KOPT-K1 (cell line): Measurements from ENCODE around the gene SYNDIG1.

ENCODE experiments used
- H3K27ac ChIP-seq: fragments of 200-600 bp; sonication (generic); 2 replicates; pipeline ENCODE4 v1.5.1; 2016; ENCODE audit warnings: antibody characterized with exemption, mild to moderate bottlenecking, low read depth, low read length; ENCODE audit not compliant: poor library complexity, severe bottlenecking
- H3K36me3 ChIP-seq: fragments of 200-600 bp; sonication (generic); 2 replicates; pipeline ENCODE4 v1.5.1; 2017; ENCODE audit warnings: antibody characterized with exemption, mild to moderate bottlenecking, low read length, moderate library complexity; ENCODE audit not compliant: insufficient read depth
- H3K9me3 ChIP-seq: fragments of 200-600 bp; sonication (generic); 2 replicates; pipeline ENCODE4 v1.5.1; 2017; ENCODE audit warnings: antibody characterized with exemption, low read length, mild to moderate bottlenecking; ENCODE audit not compliant: insufficient read depth, poor library complexity, severe bottlenecking

SYNDIG1 gene

DNA sequence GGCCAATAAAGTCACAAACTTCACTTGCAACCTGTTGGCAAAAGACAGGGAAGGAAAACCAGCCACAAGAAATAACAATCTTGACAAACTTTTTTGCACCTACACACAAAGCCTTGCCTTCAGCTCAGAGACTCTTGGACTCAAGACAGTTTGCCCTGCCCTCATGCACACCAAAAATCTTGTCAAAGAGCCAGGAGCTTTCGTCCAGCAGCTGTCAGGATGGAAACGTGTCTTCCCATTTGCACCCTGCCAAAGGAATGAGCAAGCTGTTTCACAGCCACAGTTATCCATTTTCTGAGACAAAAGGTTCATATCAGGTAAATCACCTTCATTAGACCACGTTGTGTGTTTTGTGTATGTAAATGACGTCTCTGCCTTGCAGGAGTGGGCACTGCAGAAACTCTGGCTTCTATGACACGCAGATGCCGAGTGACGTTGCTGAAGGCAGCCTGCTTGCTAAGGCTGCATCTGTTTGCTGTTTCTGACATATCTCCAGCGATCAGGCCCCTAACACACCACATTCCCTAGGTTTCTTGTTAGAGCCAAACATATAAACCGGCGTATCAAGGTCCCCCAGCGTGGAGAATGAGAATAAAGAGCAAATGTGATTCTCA is 193.4 kb downstream of the SYNDIG1 start:
- H3K27ac ChIP-seq: no peak overlapping the region
- no peaks in the 10 kb centered on the region for H3K9me3 ChIP-seq
- no peaks in the 10 kb centered on the region for H3K36me3 ChIP-seq

DNA sequence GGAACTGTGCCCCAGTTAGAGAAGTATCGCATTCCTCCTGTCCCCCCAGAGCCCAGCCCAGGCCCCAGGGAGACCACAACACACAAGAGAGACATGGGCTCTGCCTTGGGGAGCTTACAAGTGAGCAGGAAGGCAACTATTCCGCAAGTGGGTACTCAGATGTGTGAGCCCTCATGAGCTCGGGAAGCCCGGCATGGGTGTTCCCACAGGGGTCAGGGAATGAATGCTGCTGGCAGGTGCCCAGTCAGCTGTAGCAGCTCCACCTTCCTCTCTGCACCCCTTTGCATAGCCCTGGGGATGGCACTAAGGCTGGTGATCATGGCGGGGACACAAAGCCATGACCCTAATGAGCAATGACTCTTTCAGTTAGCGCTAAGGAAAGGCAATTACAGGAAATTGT is 194.1 kb downstream of the SYNDIG1 start:
- no peak overlapping the region for H3K27ac ChIP-seq
- H3K36me3 ChIP-seq: no peaks in the 10 kb centered on the region
- H3K9me3 ChIP-seq: no peaks in the 10 kb centered on the region

DNA sequence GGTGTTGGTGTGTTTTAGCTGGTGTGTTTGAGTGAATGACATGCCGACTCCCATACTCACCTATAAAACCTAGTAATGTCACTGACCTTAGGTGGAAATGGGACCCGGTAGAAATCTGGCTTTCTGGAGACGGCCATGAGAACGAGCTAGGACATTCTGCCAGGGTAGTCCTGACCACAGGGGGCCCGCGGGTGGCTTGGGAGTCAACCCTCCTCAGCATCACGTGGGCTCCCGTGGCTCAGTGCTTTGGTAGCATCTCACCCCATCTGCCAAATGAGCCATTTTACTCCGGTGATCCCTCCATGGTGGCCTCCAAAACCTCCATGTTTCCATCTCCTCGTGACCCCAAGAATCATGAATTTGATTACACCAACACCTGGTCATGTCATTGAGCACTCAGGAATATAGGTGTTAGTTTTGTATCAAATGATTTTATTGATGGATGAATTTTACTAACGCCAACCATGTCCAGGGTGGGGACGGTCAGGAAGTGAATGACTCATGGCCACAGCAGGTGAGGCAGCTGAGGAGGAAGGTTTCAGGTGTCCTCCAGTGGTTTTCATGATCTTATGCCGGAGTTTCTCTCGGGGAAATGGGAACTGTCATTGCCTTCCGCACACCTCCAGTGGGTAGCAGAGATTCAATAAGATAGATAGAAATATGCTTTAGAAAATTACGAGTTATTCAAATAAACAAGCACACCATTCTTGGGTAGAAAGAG is 195.0 kb downstream of the SYNDIG1 start:
- Histone ChIP-seq H3K9me3 (no peaks in the 10 kb centered on the region), H3K36me3 (no peaks in the 10 kb centered on the region), H3K27ac (no peak overlapping the region)

DNA sequence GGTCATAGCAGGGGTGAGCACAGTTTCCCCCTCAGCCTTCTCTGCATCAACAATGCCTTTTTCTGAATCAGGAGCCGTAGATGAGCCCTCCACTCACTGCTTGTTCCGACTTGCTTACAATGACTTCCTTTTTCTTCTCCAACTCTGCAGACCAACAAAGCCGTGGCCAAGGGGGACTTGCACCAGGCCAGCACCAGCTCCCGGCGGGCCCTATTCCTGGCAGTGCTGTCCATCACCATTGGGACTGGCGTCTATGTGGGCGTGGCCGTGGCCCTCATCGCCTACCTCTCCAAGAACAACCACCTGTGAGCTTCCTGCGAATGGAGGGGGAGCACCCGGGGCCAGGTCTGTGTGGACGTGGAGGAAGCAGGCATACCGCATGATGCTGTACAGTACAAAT is 195.8 kb downstream of the SYNDIG1 start:
- H3K36me3 ChIP-seq: no peaks in the 10 kb centered on the region
- no peak overlapping the region for H3K27ac ChIP-seq
- no peaks in the 10 kb centered on the region for H3K9me3 ChIP-seq

DNA sequence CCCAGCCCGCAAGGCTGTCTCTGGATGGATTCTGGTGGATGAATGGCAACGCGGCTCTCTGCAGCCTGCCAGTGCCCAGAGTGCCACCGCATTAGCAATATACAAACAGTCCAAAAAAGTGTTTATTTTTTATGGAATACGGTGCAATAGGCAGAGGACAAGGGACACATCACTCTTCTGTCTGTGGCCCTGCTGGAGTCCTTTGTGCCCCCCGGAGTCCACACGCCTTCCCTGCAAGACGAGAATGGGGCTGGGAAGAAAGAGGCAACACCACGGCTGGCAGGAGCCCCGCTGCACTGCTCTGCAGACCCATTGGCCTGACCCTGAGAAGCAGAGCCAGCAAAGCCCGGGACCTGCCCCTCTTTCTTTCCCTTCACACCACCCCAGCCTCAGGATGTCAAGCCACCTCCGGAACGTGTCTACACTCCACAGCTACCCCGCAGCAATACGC is 196.3 kb downstream of the SYNDIG1 start:
- H3K9me3 ChIP-seq: no peaks in the 10 kb centered on the region
- no peaks in the 10 kb centered on the region for H3K36me3 ChIP-seq

DNA sequence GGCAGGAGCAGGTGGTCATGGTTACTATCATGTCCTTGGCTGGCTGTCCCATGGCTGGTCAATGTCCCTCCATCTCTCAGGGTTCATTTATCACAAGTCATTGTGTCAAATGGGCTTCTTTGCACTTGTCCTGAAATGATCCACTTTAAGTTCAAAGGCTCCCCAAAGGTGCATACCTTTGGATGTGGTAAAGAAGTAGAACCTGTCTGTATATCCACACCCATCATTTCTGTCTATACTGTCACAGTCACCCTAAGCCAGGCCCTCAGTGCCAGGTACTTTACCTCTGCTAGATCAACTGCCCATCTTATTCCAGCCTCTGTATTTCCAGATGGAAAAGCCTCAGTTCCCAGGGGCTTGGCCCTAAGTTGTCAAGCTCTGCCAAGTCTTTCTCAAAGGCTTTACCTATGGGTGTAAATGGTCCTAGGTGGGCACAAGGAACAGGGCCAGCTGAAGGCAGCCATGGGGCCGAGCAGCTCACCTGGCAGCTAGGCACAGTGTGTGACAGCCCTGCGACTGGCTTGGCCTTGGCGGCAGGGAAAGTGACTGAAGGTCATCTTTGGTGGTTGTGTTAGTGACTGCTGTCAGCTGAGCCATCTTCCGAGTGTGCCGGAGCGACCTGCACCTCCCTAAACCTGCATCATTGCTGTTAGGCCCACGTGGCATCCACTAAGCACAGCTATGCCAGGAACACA is 198.4 kb downstream of the SYNDIG1 start:
- Histone ChIP-seq H3K9me3 (no peaks in the 10 kb centered on the region), H3K36me3 (no peaks in the 10 kb centered on the region), H3K27ac (no peak overlapping the region)

More for the DNA sequence above, 196.3 kb downstream of the SYNDIG1 start:
- no peak overlapping the region for H3K27ac ChIP-seq

DNA sequence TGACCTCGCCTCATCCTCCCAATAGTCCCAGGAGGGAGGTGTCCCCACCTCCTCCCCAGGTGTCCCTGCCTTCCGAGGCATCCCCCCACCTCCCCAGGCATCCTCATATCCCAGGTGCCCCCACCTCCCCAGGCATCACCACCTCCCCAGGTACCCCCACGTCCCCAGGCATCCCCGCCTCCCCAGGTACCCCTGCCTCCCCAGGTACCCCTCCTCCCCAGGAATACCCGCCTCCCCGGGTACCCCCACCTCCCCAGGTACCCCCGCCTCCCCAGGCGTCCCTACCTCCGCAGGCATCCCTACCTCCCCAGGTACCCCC is 198.9 kb downstream of the SYNDIG1 start:
- no peak overlapping the region for H3K27ac ChIP-seq
- H3K36me3 ChIP-seq: no peaks in the 10 kb centered on the region
- H3K9me3 ChIP-seq: no peaks in the 10 kb centered on the region

DNA sequence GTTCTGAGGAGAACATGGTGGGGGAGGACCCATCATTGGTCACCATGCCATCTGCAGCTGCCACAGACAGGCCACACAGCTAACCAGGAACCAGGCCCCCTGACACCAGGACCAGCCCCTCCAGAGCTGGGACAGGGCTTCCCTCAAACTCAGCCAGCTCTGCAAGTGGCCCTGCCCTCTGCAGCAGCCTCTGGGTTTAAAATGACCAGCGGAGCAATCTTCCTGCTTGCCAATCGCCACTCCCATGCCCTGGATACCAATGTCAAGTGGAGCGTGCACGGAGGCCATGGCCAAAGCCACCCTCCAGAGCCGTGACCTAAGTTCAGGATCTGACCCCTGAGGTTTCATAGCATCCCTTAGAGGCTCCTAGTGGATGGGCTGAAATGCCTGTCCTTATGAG is 199.4 kb downstream of the SYNDIG1 start:
- Histone ChIP-seq H3K9me3 (no peaks in the 10 kb centered on the region), H3K27ac (no peak overlapping the region), H3K36me3 (no peaks in the 10 kb centered on the region)

DNA sequence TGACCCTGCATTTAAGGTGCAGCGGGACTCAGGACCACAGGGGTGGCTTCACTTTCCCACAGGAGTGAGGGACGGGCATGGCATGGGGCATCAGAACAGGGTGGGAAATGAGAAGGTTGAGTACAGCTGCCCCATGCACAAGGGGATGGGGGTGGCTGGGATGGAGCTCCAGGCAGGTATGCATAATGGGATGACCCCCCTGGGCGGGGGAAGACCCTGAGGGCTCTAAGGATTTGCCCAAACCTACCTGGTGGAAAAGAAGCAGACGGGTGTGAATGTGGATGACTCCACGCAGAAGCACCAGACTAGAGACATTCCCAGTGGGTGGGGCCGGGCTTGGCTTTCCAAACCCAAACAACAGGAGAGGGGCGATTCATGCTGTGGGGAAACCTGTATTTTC is 200.3 kb downstream of the SYNDIG1 start:
- no peak overlapping the region for H3K27ac ChIP-seq
- H3K36me3 ChIP-seq: no peaks in the 10 kb centered on the region
- H3K9me3 ChIP-seq: no peaks in the 10 kb centered on the region

DNA sequence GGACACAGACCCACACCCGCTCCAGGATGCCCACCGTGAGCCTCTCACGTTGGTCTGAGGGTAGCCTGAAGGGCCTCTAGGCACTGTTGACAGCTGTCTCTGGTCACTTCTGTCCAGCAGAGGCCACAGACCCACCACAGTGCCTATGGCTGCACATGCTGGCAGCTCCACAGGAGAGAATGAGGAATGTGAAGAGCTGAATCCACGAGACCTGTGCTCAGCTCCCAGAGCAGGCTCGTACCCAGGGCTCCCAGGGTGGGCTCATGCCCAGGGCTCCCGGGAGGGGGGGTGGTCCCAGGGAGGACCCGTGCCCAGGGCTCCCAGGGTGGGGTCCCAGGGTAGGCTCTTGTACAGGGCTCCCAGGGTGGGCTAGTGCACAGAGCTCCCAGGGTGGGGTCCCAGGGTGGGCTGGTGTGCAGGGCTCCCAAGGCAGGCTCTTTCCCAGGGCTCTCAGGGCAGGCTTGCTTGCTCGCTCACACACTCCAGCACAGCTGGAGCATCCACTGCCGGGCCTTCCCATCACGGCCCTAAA is 201.0 kb downstream of the SYNDIG1 start:
- H3K36me3 ChIP-seq: no peaks in the 10 kb centered on the region
- no peaks in the 10 kb centered on the region for H3K9me3 ChIP-seq
- H3K27ac ChIP-seq: no peak overlapping the region

DNA sequence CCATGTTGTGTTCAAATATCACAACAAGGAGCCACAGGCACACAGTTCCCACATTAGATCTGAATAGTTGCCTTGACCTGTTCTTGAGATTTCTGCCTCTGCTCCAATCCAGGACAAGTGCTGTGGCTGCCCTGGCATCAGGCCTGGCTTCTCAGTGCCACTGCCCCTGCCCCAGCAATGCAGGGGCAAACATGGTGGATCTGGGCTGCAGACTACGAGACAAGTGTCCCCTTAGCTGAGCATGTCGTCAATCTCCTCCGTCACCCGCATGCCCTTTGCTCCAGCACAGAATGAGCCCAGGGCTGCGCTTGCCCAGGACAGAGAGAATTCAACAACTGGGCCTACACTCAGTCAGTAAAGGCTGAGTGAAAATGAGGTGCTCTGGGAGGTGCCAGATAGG is 201.6 kb downstream of the SYNDIG1 start:
- H3K9me3 ChIP-seq: no peaks in the 10 kb centered on the region
- H3K36me3 ChIP-seq: no peaks in the 10 kb centered on the region
- no peak overlapping the region for H3K27ac ChIP-seq

DNA sequence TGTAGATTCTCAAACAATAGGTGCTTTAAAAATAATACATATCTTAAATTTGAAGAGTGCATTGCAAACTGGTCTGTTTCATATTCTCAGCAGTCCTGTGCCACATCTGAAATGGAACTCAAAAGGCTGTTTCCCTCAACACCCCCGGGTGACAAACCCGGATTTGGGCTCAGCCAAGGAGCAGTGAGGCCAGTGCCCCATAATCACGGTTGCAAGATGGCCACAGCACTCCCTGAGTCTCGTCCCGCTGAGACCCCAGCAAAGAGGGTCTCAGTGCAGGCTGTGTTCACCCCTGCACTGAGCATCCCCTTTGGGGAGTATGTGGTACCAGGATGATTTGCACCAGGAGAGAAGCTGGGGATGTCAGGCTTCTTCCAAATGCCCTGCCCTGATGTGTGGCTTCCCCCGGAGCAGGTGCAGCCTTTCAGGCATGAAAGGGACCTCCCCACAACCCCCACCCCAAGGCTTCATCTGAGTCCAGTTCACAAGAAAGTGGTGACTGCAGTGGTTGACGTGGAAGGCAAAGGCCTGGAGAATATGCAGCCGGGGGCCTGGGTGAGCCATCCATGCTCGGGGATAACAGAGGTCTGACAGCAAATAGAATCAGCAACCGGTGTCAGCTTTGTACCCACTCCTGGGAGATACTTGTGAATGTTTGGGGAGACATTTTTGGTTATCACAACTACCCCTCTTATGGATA is 202.9 kb downstream of the SYNDIG1 start:
- no peak overlapping the region for H3K27ac ChIP-seq
- H3K9me3 ChIP-seq: no peaks in the 10 kb centered on the region
- no peaks in the 10 kb centered on the region for H3K36me3 ChIP-seq

DNA sequence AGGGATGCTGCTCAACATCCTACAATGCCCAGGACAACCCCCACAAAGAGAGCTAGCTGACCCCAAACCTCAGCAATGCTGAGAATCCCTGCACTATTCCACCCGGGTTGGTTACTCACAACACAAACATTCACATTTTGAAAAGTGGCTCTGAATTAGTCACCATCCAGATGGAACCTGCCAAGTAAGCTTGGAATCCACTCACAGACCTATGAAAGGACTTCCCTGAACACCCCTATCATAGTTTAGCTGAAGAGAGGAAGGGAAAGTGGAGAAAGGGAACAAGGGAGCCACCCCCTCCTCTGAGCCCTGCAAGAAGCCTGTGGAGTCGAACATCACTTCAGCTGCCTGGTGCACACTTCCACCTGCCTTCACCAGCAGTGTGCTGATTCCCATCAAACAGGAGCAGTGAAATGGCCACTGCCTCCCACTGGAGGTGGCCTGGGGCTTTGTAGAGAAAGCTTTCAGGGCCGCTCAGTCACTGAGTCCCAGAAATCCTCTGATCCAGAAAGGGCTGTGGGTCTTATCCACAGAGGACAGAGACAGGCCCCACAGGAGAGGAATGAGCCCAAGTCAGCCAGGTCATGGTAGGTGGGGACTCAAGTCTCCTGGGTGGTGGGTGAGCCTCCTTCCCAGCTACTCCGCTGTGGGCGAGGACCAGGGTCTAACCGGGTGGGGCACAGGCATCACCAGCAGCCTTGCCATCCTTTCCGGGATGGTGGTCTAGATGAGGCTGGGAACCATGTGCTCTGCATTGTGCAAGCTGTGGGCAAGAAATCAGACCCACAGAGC is 203.7 kb downstream of the SYNDIG1 start:
- Histone ChIP-seq H3K36me3 (no peaks in the 10 kb centered on the region), H3K27ac (no peak overlapping the region), H3K9me3 (no peaks in the 10 kb centered on the region)

DNA sequence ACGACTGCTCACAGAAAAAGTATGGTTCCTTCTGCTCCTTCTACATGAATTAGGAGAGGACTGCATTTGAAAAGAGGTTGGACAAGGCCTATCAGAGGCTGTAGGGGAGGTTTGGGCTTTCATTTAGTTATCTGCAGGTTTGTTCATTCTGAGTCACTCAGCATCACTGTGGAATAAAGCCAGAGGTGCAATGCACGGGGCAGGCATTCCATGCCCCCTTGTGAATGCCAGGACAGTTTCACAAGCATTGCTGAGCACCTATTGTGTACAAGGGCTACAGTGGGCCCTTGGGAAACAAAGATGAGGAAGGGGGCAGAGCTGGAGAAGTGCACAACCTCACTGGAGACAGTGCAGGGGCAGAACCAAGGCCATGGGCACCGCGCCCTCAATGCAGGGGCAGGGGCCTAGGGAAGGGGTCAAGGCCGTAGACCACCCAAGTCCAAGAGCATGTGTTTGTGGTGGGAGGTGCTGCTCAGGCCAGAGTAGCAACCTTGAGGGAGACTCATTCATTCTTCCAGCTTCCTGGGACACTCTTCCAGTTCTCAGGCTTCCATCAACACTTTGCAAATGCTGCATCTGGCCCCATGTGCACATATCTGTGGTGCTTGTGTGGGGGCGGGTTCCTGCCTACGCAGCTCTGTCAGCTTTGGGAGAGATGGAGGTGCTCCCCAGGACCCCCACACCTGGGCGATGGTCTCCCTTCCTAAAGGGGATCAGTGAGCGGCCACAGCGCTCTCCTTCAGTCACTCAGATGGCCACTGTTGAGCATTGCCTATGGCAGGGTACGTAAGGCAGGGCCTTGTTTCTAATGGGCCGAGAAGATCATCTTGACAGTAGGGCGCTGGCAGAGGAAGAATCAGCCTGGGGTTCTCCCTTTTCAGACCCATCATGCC is 204.5 kb downstream of the SYNDIG1 start:
- H3K9me3 ChIP-seq: no peaks in the 10 kb centered on the region
- no peak overlapping the region for H3K27ac ChIP-seq
- H3K36me3 ChIP-seq: no peaks in the 10 kb centered on the region
